ENCODE results near the gene RECK. TPM values are rescaled to one million over a fixed set of nuclear protein-coding genes. Genes with fewer than 3 reads are reported as not detected.

RECK gene
- total and polyA plus RNA-seq, 2 experiments from 2014 or later = 8.1 to 11.6 TPM

DNA sequence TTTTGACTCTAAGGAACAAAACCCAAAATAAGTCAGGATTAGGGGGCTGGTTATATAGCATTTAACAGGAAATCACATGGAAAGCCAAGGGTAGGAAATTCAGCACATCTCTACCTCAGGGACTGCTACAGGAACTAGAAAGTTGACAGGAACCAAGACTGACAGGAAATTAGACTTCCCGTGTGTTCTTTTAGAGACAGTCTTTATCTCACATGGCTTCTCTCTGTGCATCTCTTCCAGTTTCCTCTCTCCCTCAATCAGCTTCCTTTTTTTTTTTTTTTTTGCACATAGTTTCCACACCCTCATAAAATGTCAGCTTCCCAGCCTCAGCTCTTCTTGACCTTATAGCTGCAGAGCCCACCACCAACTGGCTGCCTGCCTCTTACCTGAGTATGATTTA lies 4.8 kb downstream of the RECK start:
- H3K36me3 ChIP-seq (ENCODE audit: insufficient read depth) = no peaks in the 10 kb centered on the region
- no peaks in the 10 kb centered on the region for H3F3A ChIP-seq (replicated peaks; ENCODE audit: low read depth)
- H2AFZ ChIP-seq = no peak overlapping the region
- peaks cover 4% of the 10 kb centered on the region for H3K27me3 Mint-ChIP-seq (ENCODE audit: insufficient read depth, low read depth, poor library complexity)
- H3K4me1 Mint-ChIP-seq = peaks cover 33% of the 10 kb centered on the region
- peak overlapping the region; percentile 3; the same call in 1 of the 2 replicates for H3K27ac ChIP-seq (ENCODE audit: low read depth)
- H3K9me3 Mint-ChIP-seq = no peaks in the 10 kb centered on the region
- peaks cover 89% of the 10 kb centered on the region for H3K79me2 ChIP-seq (replicated peaks; ENCODE audit: insufficient read depth)
- H3K9me2 ChIP-seq (ENCODE audit: insufficient read depth) = no peaks in the 10 kb centered on the region
- no peak overlapping the region for H3K27ac Mint-ChIP-seq
- peaks cover 27% of the 10 kb centered on the region for H4K20me1 ChIP-seq (replicated peaks; ENCODE audit: insufficient read depth)
- no peaks in the 10 kb centered on the region for H3K36me3 Mint-ChIP-seq (ENCODE audit: low read depth)
- ATAC-seq = no peak
- no peak overlapping the region for H3K4me2 ChIP-seq
- no peak for TF ChIP-seq ZNF331 (CRISPR knock-in tag; IDR thresholded peaks at IDR 0.05; ENCODE audit: low read depth)
- TF ChIP-seq, protein P1, sequence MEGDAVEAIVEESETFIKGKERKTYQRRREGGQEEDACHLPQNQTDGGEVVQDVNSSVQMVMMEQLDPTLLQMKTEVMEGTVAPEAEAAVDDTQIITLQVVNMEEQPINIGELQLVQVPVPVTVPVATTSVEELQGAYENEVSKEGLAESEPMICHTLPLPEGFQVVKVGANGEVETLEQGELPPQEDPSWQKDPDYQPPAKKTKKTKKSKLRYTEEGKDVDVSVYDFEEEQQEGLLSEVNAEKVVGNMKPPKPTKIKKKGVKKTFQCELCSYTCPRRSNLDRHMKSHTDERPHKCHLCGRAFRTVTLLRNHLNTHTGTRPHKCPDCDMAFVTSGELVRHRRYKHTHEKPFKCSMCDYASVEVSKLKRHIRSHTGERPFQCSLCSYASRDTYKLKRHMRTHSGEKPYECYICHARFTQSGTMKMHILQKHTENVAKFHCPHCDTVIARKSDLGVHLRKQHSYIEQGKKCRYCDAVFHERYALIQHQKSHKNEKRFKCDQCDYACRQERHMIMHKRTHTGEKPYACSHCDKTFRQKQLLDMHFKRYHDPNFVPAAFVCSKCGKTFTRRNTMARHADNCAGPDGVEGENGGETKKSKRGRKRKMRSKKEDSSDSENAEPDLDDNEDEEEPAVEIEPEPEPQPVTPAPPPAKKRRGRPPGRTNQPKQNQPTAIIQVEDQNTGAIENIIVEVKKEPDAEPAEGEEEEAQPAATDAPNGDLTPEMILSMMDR (conservative IDR thresholded peaks at IDR 0.05; ENCODE audit: low read depth in 2 of 2) = no peak
- TF ChIP-seq, protein P2, sequence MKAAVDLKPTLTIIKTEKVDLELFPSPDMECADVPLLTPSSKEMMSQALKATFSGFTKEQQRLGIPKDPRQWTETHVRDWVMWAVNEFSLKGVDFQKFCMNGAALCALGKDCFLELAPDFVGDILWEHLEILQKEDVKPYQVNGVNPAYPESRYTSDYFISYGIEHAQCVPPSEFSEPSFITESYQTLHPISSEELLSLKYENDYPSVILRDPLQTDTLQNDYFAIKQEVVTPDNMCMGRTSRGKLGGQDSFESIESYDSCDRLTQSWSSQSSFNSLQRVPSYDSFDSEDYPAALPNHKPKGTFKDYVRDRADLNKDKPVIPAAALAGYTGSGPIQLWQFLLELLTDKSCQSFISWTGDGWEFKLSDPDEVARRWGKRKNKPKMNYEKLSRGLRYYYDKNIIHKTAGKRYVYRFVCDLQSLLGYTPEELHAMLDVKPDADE (IDR thresholded peaks at IDR 0.05) = no peak
- no peak for TF ChIP-seq JUNB (IDR thresholded peaks at IDR 0.05; ENCODE audit: unreplicated experiment)
- TF ChIP-seq NANOG (IDR thresholded peaks at IDR 0.05; ENCODE audit: borderline replicate concordance) = no peak
- TF ChIP-seq EZH2phosphoT487 (IDR thresholded peaks at IDR 0.05; ENCODE audit: unreplicated experiment) = no peak
- TF ChIP-seq POLR2AphosphoS5 (IDR thresholded peaks at IDR 0.05; ENCODE audit: low read depth) = no peak
- TF ChIP-seq, protein P3, sequence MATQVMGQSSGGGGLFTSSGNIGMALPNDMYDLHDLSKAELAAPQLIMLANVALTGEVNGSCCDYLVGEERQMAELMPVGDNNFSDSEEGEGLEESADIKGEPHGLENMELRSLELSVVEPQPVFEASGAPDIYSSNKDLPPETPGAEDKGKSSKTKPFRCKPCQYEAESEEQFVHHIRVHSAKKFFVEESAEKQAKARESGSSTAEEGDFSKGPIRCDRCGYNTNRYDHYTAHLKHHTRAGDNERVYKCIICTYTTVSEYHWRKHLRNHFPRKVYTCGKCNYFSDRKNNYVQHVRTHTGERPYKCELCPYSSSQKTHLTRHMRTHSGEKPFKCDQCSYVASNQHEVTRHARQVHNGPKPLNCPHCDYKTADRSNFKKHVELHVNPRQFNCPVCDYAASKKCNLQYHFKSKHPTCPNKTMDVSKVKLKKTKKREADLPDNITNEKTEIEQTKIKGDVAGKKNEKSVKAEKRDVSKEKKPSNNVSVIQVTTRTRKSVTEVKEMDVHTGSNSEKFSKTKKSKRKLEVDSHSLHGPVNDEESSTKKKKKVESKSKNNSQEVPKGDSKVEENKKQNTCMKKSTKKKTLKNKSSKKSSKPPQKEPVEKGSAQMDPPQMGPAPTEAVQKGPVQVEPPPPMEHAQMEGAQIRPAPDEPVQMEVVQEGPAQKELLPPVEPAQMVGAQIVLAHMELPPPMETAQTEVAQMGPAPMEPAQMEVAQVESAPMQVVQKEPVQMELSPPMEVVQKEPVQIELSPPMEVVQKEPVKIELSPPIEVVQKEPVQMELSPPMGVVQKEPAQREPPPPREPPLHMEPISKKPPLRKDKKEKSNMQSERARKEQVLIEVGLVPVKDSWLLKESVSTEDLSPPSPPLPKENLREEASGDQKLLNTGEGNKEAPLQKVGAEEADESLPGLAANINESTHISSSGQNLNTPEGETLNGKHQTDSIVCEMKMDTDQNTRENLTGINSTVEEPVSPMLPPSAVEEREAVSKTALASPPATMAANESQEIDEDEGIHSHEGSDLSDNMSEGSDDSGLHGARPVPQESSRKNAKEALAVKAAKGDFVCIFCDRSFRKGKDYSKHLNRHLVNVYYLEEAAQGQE (IDR thresholded peaks at IDR 0.05; ENCODE audit: unreplicated experiment) = no peak
- TF ChIP-seq EZH2 (IDR thresholded peaks at IDR 0.05; ENCODE audit: low read depth, unreplicated experiment) = no peak
- TF ChIP-seq STAT1 (IDR thresholded peaks at IDR 0.05; ENCODE audit: unreplicated experiment) = no peak
- H3K27me3 ChIP-seq (ENCODE audit: insufficient read depth) = no peaks in the 10 kb centered on the region
- H3K4me3 ChIP-seq = no peak overlapping the region
- no peak for DNase-seq (ENCODE audit: low spot score)
- peaks cover 30% of the 10 kb centered on the region for H3K4me1 ChIP-seq (ENCODE audit: insufficient read depth)
- H3K4me3 Mint-ChIP-seq = no peak overlapping the region
